ENCODE data around the gene DPEP1. TPM values are rescaled to one million over a fixed set of nuclear protein-coding genes. Genes with fewer than 3 reads are reported as not detected.

The DPEP1 gene
- total and polyA plus RNA-seq, 2 donors (not counting 3 experiments of a cell fraction or from before 2014, with no cell fraction given): 0.37 to 0.44 TPM

DNA sequence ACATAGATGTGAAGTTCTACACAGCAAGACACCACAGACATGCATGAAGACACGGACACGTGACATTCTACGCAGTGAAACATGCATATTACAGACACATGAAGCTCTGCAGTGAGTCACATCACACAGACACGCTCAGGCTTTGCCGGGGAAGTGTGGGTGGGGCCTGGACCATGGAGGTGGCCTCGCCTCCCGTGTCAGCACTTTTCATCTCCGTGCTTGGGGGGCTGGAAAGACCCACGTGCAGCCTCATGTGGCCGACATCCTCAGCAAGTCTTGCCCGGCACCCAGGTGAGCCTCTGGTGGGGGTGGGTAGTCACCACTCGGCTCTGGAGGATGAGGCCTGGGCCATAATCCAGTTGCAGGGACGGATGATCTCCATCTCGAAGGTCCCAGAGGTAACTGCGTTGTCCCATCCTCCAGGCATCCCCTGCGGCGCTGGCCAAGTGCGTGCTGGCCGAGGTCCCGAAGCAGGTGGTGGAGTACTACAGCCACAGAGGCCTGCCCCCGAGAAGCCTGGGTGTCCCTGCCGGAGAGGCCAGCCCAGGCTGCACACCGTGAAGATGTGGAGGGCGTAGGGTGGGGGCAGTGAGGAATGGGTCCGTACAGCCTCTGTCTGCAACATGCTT lies 17.3 kb upstream of the DPEP1 start:
- BruUV-seq (replicated peaks): no TSS peak
- ChIA-PET CTCF (no interaction called here), POLR2A (no interaction called here)
- H3K27ac ChIP-seq (ENCODE audit: insufficient read depth, low read depth, low read length): no peak overlapping the region
- H3K9me1 ChIP-seq (replicated peaks; ENCODE audit: control insufficient read depth, extremely low read depth, insufficient read depth, low read length): no peaks in the 10 kb centered on the region
- no peaks in the 10 kb centered on the region for H4K20me1 ChIP-seq (replicated peaks; ENCODE audit: control insufficient read depth, extremely low read depth, insufficient read depth, low read length)
- H3K4me1 ChIP-seq (ENCODE audit: control insufficient read depth, extremely low read depth, insufficient read depth, low read length): no peaks in the 10 kb centered on the region
- H3K9me3 ChIP-seq (replicated peaks; ENCODE audit: control insufficient read depth, insufficient read depth, low read length): no peaks in the 10 kb centered on the region
- H3K9ac ChIP-seq (replicated peaks; ENCODE audit: extremely low read depth, insufficient read depth, low read length): no peak overlapping the region
- no peak overlapping the region for H3K4me3 ChIP-seq (replicated peaks in 1 of 3; ENCODE audit: insufficient read depth in 1 of 3, low read depth in 1 of 3, low read length in 3 of 3)
- H3K27me3 ChIP-seq (ENCODE audit: control insufficient read depth in 2 of 2, insufficient read depth in 2 of 2, low read length in 2 of 2): no peaks in the 10 kb centered on the region
- H3K36me3 ChIP-seq (ENCODE audit: control insufficient read depth in 2 of 2, extremely low read depth in 1 of 2, insufficient read depth in 2 of 2, low read length in 2 of 2): no peaks in the 10 kb centered on the region
- no peaks in the 10 kb centered on the region for H3K79me2 ChIP-seq (ENCODE audit: control insufficient read depth, insufficient read depth, low read length)
- intact Hi-C loops (cut with micrococcal nuclease): no loop called here
- H2AFZ ChIP-seq (ENCODE audit: low read depth, low read length): no peak overlapping the region
- DNase-seq (ENCODE audit: low read depth, low spot score) (no peak), FAIRE-seq (no peak)
- H3K4me2 ChIP-seq (ENCODE audit: insufficient read depth, low read length): no peak overlapping the region
- no peak for TF ChIP-seq POLR2A (IDR thresholded peaks at IDR 0.05; ENCODE audit: low read depth, low read length)
- TF ChIP-seq POLR2AphosphoS5 (IDR thresholded peaks at IDR 0.05; ENCODE audit: insufficient read depth, low read depth, low read length): no peak
- TF ChIP-seq, protein P1, sequence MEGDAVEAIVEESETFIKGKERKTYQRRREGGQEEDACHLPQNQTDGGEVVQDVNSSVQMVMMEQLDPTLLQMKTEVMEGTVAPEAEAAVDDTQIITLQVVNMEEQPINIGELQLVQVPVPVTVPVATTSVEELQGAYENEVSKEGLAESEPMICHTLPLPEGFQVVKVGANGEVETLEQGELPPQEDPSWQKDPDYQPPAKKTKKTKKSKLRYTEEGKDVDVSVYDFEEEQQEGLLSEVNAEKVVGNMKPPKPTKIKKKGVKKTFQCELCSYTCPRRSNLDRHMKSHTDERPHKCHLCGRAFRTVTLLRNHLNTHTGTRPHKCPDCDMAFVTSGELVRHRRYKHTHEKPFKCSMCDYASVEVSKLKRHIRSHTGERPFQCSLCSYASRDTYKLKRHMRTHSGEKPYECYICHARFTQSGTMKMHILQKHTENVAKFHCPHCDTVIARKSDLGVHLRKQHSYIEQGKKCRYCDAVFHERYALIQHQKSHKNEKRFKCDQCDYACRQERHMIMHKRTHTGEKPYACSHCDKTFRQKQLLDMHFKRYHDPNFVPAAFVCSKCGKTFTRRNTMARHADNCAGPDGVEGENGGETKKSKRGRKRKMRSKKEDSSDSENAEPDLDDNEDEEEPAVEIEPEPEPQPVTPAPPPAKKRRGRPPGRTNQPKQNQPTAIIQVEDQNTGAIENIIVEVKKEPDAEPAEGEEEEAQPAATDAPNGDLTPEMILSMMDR (IDR thresholded peaks at IDR 0.05; ENCODE audit: extremely low read depth in 1 of 2, insufficient read depth in 1 of 2, low read depth in 1 of 2, low read length in 2 of 2): no peak
- TF ChIP-seq FOS (IDR thresholded peaks at IDR 0.05; ENCODE audit: borderline replicate concordance, insufficient read depth, low read length): no peak
- TF ChIP-seq GATA2 (IDR thresholded peaks at IDR 0.05; ENCODE audit: insufficient read depth, insufficient read length, low read depth, low read length): no peak
- TF ChIP-seq, protein P2, sequence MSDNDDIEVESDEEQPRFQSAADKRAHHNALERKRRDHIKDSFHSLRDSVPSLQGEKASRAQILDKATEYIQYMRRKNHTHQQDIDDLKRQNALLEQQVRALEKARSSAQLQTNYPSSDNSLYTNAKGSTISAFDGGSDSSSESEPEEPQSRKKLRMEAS (IDR thresholded peaks at IDR 0.05; ENCODE audit: insufficient read depth, insufficient read length): no peak
- TF ChIP-seq JUN (IDR thresholded peaks at IDR 0.05; ENCODE audit: borderline replicate concordance, insufficient read depth, insufficient read length, low read depth): no peak
- no peak for TF ChIP-seq MYC (IDR thresholded peaks at IDR 0.05; ENCODE audit: low read depth, low read length)
- TF ChIP-seq EZH2 (IDR thresholded peaks at IDR 0.05; ENCODE audit: borderline replicate concordance, low read depth, low read length, severe bottlenecking): no peak
- dilution Hi-C loops (cut with MboI; ENCODE audit: extremely low pct_ligation_motif_present, low sequenced_read_pairs): no loop called here

Data from endothelial cell of umbilical vein (primary cell).